LNCAP (cell line): ENCODE data around the gene CATSPERE.

Experiments used
- TF ChIP-seq, protein P1 (sequence below): fragments of 450-650 bp; IDR thresholded peaks from 2 replicates; pipeline ENCODE4 v1.5.1; 2017; ENCODE audit warnings: mild to moderate bottlenecking

Gene CATSPERE

GRCh38 chr1:244634546-244634945 lies 173.5 kb downstream of the CATSPERE start:
- TF ChIP-seq, protein P1, sequence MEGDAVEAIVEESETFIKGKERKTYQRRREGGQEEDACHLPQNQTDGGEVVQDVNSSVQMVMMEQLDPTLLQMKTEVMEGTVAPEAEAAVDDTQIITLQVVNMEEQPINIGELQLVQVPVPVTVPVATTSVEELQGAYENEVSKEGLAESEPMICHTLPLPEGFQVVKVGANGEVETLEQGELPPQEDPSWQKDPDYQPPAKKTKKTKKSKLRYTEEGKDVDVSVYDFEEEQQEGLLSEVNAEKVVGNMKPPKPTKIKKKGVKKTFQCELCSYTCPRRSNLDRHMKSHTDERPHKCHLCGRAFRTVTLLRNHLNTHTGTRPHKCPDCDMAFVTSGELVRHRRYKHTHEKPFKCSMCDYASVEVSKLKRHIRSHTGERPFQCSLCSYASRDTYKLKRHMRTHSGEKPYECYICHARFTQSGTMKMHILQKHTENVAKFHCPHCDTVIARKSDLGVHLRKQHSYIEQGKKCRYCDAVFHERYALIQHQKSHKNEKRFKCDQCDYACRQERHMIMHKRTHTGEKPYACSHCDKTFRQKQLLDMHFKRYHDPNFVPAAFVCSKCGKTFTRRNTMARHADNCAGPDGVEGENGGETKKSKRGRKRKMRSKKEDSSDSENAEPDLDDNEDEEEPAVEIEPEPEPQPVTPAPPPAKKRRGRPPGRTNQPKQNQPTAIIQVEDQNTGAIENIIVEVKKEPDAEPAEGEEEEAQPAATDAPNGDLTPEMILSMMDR: no peak

- TF ChIP-seq, protein P1: no peak
Observed at GRCh38 chr1:244636488-244637259, 175.6 kb downstream of the CATSPERE start.

DNA sequence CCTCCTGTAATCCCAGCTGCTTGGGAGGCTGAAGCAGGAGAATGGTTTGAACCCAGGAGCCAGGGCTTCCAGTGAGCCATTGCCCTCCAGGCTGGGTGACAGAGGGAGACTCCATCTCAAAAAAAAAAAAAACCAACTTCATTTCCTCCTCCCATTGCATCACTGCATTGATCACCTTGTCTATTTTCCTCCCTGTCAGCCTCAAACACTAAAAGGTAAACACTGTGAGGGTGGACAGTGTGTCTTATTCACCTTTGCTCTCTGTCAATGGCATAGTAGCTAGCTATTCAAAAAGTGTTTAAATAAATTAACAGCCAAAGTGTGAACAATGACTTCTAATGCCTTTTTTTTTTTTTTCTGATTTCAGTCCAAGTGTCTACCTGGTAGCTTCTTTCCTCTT lies 178.5 kb downstream of the CATSPERE start:
- TF ChIP-seq, protein P1: no peak

- TF ChIP-seq, protein P1: no peak
Observed at GRCh38 chr1:244640917-244641316, 179.8 kb downstream of the CATSPERE start.

DNA sequence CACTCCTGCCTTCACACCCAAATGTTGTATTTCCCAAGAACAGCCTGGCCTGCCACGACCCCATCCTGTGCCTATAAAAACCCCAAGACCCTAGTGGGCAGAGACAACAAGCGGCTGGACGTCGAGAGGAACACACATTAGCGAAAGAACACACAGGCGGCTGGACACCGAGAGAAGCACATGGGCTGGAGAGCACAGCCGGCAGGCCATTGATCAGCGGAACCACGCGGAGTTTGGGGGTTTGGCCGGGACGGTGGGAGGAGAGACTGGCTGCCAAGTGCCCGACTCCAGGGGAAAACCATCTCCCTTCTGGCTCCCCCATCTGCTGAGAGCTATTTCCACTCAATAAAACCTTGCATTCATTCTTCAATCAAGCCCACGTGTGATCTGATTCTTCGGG lies 181.5 kb downstream of the CATSPERE start:
- TF ChIP-seq, protein P1: no peak

DNA sequence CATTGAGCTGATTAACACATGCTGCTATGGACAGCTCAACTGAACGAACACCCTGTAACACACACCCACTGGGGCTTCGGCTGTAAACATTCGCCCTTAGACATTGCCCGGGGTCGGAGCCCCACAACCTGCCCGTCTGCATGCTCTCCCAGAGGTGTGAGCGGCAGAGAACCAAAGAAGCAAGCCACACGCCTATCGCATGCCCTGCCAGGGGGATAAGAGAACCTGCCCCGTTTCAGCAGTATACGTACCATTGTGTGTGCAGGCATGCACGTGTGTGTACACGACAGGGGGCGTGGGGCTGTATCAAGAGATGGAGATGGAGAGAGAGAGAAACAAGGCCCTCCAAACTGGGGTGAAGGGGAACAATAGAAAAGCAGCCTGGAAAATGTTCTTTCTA lies 181.9 kb downstream of the CATSPERE start:
- TF ChIP-seq, protein P1: no peak

- TF ChIP-seq, protein P1: no peak
Observed at GRCh38 chr1:244645414-244645813, 184.3 kb downstream of the CATSPERE start.
